ENCODE results near the gene SPATA2.

GRCh38 chr20:49936153-49937026, 21.1 kb upstream of the SPATA2 start, which contains the start of gene RNF114:
- TF ChIP-seq EZH2 (IDR thresholded peaks at IDR 0.05): no peak
- no peak for TF ChIP-seq CTCF (IDR thresholded peaks at IDR 0.05)
- TF ChIP-seq EZH2phosphoT487 (IDR thresholded peaks at IDR 0.05): no peak
